B cell (primary cell): Measurements from ENCODE around the gene ZBTB34.

Experiments used
- CTCF ChIP-seq: fragments of 200-600 bp; IDR thresholded peaks from one replicate; pipeline ENCODE4 v1.8.0; 2022; ENCODE audit warnings: antibody characterized with exemption, mild to moderate bottlenecking
- EZH2 ChIP-seq: IDR thresholded peaks from 2 replicates; pipeline ENCODE4 v1.6.1; 2012; ENCODE audit warnings: borderline replicate concordance, low read depth, mild to moderate bottlenecking, moderate library complexity, low read length; ENCODE audit not compliant: insufficient read depth, poor library complexity, severe bottlenecking

GRCh38 chr9:126902210-126902609, 41.8 kb downstream of the ZBTB34 start:
- no peak for TF ChIP-seq CTCF
- no peak for TF ChIP-seq EZH2
